Neuronal stem cell (in vitro differentiated cells): ENCODE data around the gene ENOX1.

Source experiments
- DNase-seq: peaks from one replicate; pipeline ENCODE4 v3.0.0-alpha.2; 2013; ENCODE audit warnings: low spot score
- H2AFZ ChIP-seq: one replicate; pipeline ENCODE4 v1.6.1; 2013; ENCODE audit warnings: mild to moderate bottlenecking, low read length, inconsistent platforms
- H2AK5ac ChIP-seq: 2 replicates; pipeline ENCODE4 v1.6.1; 2013; ENCODE audit warnings: low read depth, mild to moderate bottlenecking, inconsistent platforms, low read length, moderate library complexity, mixed read lengths
- H2BK120ac ChIP-seq: 2 replicates; pipeline ENCODE4 v1.6.1; 2013; ENCODE audit warnings: low read depth, mild to moderate bottlenecking, inconsistent platforms, low read length, moderate library complexity, mixed read lengths
- H2BK12ac ChIP-seq: one replicate; pipeline ENCODE4 v1.6.1; 2013; ENCODE audit warnings: low read length, inconsistent platforms
- H2BK15ac ChIP-seq: 2 replicates; pipeline ENCODE4 v1.6.1; 2013; ENCODE audit warnings: mild to moderate bottlenecking, low read length, inconsistent platforms, mixed read lengths
- H2BK5ac ChIP-seq: one replicate; pipeline ENCODE4 v1.6.1; 2013; ENCODE audit warnings: inconsistent platforms, mild to moderate bottlenecking, low read length, moderate library complexity
- H3K14ac ChIP-seq: one replicate; pipeline ENCODE4 v1.6.1; 2013; ENCODE audit warnings: low read length, inconsistent platforms
- H3K18ac ChIP-seq: 2 replicates; pipeline ENCODE4 v1.6.1; 2013; ENCODE audit warnings: low read length, inconsistent platforms
- H3K23ac ChIP-seq: 2 replicates; pipeline ENCODE4 v1.6.1; 2013; ENCODE audit warnings: low read depth, mild to moderate bottlenecking, mixed read lengths, low read length, inconsistent platforms; ENCODE audit not compliant: poor library complexity
- H3K27ac ChIP-seq: replicated peaks from 3 replicates; pipeline ENCODE4 v1.5.1; 2013; ENCODE audit warnings: low read length, inconsistent platforms
- H3K27me3 ChIP-seq, 3 experiments: 2 replicates each; pipeline ENCODE4 v1.6.1; 2013; ENCODE audit warnings: low read length in 3 of 3, mild to moderate bottlenecking in 2 of 3, inconsistent platforms in 1 of 3, low read depth in 1 of 3, mixed read lengths in 1 of 3, moderate library complexity in 1 of 3; ENCODE audit not compliant: control insufficient read depth in 3 of 3, insufficient read depth in 3 of 3
- H3K36me3 ChIP-seq, 2 donors: replicated peaks in 1 of 2; 2 replicates each; pipeline ENCODE4 v1.6.1; 2013; ENCODE audit warnings: low read length in 2 of 2; ENCODE audit not compliant: control insufficient read depth in 2 of 2, insufficient read depth in 2 of 2
- H3K4ac ChIP-seq: 2 replicates; pipeline ENCODE4 v1.6.1; 2013; ENCODE audit warnings: inconsistent platforms, mild to moderate bottlenecking, low read length, moderate library complexity
- H3K4me1 ChIP-seq, 2 donors: 1 replicate in 1 of 2; 2 replicates in 1 of 2; pipeline ENCODE4 v1.6.1; 2013; ENCODE audit warnings: low read length in 2 of 2, low read depth in 1 of 2; ENCODE audit not compliant: control insufficient read depth in 2 of 2, insufficient read depth in 1 of 2
- H3K4me2 ChIP-seq: one replicate; pipeline ENCODE4 v1.6.1; 2013; ENCODE audit warnings: mild to moderate bottlenecking, low read length, inconsistent platforms; ENCODE audit not compliant: insufficient read depth, poor library complexity, severe bottlenecking
- H3K4me3 ChIP-seq, 2 donors: 2 replicates each; pipeline ENCODE4 v1.5.1; 2013; ENCODE audit warnings: low read length in 2 of 2, mild to moderate bottlenecking in 2 of 2, inconsistent platforms in 1 of 2, moderate library complexity in 1 of 2
- H3K79me1 ChIP-seq: one replicate; pipeline ENCODE4 v1.6.1; 2013; ENCODE audit warnings: low read depth, mild to moderate bottlenecking, inconsistent platforms, low read length, moderate library complexity
- H3K9ac ChIP-seq: one replicate; pipeline ENCODE4 v1.6.1; 2013; ENCODE audit warnings: mild to moderate bottlenecking, low read depth, low read length, inconsistent platforms; ENCODE audit not compliant: poor library complexity
- H3K9me3 ChIP-seq, 2 donors: replicated peaks in 1 of 2; 2 replicates each; pipeline versions ENCODE3 to v1.6.1; 2013; ENCODE audit warnings: low read length in 2 of 2, mild to moderate bottlenecking in 2 of 2, inconsistent platforms in 1 of 2, low read depth in 1 of 2, mixed read lengths in 1 of 2, moderate library complexity in 1 of 2; ENCODE audit not compliant: control insufficient read depth in 2 of 2, insufficient read depth in 1 of 2
- H4K8ac ChIP-seq: one replicate; pipeline ENCODE4 v1.6.1; 2013; ENCODE audit warnings: low read depth, mild to moderate bottlenecking, inconsistent platforms, low read length, moderate library complexity
- H4K91ac ChIP-seq: one replicate; pipeline ENCODE4 v1.6.1; 2013; ENCODE audit warnings: low read length, low read depth, mild to moderate bottlenecking, inconsistent platforms; ENCODE audit not compliant: poor library complexity
- WGBS, 2 donors: extraction: QIAGEN DNeasy Blood & Tissue Kit; methylation state at CpG; one replicate each; pipeline ENCODE4 v1.1.7; 2013; ENCODE audit warnings: missing lambda C conversion rate in 2 of 2, mixed read lengths in 1 of 2; ENCODE audit not compliant: insufficient read length in 2 of 2, insufficient replicate concordance in 1 of 2; ENCODE audit errors: extremely low coverage in 2 of 2; 5-methylcytosine and 5-hydroxymethylcytosine counted together

The ENOX1 gene

DNA sequence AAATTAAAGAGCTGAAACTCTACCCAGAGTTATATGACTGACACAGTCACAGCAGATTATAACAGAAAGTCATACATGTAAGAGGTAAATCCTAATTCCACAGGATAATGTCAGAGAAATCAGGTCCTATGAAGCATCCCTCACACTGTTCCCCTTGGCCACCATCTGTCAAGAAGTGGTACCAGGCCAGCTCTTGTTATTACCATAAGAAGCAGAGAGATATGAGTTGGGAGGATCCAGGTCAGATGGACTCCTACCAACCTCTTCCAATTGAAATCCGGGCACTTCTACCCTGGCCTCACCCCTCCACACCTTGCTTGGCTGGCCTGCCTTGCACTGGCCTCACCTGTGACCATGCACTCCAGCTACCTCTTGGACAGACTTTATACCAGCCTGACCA lies 410.2 kb downstream of the ENOX1 start:
- no peak overlapping the region for H3K27ac ChIP-seq
- H3K4me3 ChIP-seq = no peak overlapping the region
- no peaks in the 10 kb centered on the region for H3K36me3 ChIP-seq
- no peak overlapping the region for H3K23ac ChIP-seq
- no peak overlapping the region for H2BK15ac ChIP-seq
- no peak for DNase-seq
- no CpG with 5 or more reads among the region's 1 CpG for WGBS, 2 donors
- no peaks in the 10 kb centered on the region for H3K9me3 ChIP-seq
- no peaks in the 10 kb centered on the region for H3K4me1 ChIP-seq
- no peaks in the 10 kb centered on the region for H3K79me1 ChIP-seq
- no peak overlapping the region for H4K8ac ChIP-seq
- H3K27me3 ChIP-seq = no peaks in the 10 kb centered on the region
- no peak overlapping the region for H2AFZ ChIP-seq
- no peak overlapping the region for H3K14ac ChIP-seq
- H3K4me2 ChIP-seq = no peak overlapping the region
- no peak overlapping the region for H2BK120ac ChIP-seq
- no peak overlapping the region for H2BK5ac ChIP-seq
- no peak overlapping the region for H3K18ac ChIP-seq
- H3K9ac ChIP-seq = no peak overlapping the region
- H2AK5ac ChIP-seq = no peak overlapping the region
- no peak overlapping the region for H2BK12ac ChIP-seq
- H4K91ac ChIP-seq = no peak overlapping the region
- H3K4ac ChIP-seq = no peak overlapping the region

DNA sequence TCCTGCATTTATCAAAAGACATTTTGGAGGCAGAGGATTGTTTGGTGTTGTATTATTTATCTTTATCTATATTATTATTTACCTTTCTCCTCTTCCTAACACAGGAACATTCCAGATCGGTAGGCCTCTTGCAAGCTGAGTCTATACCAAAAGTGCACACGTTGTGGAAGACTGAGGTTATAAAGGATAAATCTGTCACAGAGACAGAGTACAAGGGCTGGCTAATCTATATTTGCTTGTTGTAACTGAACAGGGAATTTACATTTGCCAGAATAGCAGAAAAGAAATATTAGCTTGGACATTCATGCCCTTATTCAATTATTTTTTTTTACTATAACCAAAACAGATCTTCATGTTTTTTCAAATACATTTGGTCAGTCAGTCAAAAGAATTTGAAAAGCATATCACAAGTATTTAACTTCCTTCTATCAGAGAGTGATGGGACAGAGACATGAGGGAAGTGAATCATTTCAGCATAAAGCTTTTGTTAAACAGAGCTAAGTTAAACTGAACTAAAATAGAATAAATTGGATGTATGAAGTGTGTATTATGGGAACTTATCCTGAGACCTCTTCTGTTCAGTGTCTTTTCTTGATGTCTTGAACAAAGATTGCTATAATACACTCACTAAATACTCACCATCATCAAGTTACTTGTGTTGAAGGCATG lies 410.8 kb downstream of the ENOX1 start:
- Histone ChIP-seq H3K4ac (no peak overlapping the region), H2BK15ac (no peak overlapping the region)

DNA sequence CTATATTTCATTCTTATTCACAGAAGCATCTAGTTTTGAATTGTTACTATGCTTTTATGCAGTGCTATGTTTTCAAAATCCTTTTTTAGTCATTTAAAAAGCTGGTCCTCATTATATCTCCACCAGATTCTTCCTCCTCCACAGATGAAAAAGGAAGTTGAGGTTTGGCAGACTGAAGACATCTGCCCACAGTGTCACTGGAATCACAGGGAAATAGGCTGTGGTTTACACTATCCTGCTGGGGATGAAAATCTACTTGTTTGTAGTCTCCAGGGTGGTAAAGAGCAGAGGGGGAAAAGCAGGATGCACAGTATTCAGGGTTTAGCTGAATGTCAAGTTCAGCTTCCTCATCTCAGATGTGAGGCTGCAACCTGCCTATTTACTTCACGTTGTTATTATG lies 412.2 kb downstream of the ENOX1 start:
- no peak overlapping the region for H2BK120ac ChIP-seq
- H3K14ac ChIP-seq = no peak overlapping the region
- H2BK5ac ChIP-seq = no peak overlapping the region
- H3K27me3 ChIP-seq = no peaks in the 10 kb centered on the region
- H3K18ac ChIP-seq = no peak overlapping the region
- H3K4me2 ChIP-seq = no peak overlapping the region
- no peaks in the 10 kb centered on the region for H3K9me3 ChIP-seq
- H4K8ac ChIP-seq = no peak overlapping the region
- no peak overlapping the region for H2BK15ac ChIP-seq
- no peaks in the 10 kb centered on the region for H3K36me3 ChIP-seq
- H3K23ac ChIP-seq = no peak overlapping the region
- no peak overlapping the region for H3K4me3 ChIP-seq
- H3K79me1 ChIP-seq = no peaks in the 10 kb centered on the region
- no CpG with 5 or more reads among the region's 1 CpG for whole genome bisulfite sequencing, 2 donors
- no peak overlapping the region for H2AFZ ChIP-seq
- H4K91ac ChIP-seq = no peak overlapping the region
- H2BK12ac ChIP-seq = no peak overlapping the region
- no peaks in the 10 kb centered on the region for H3K4me1 ChIP-seq
- H2AK5ac ChIP-seq = no peak overlapping the region
- no peak overlapping the region for H3K27ac ChIP-seq
- DNase-seq = no peak
- no peak overlapping the region for H3K4ac ChIP-seq
- H3K9ac ChIP-seq = no peak overlapping the region

More for the DNA sequence above, 410.8 kb downstream of the ENOX1 start:
- H3K9ac ChIP-seq = no peak overlapping the region
- H3K4me3 ChIP-seq = no peak overlapping the region
- no peak overlapping the region for H3K23ac ChIP-seq
- no peak overlapping the region for H3K4me2 ChIP-seq
- H3K27ac ChIP-seq = no peak overlapping the region
- H2BK12ac ChIP-seq = no peak overlapping the region
- H3K4me1 ChIP-seq = no peaks in the 10 kb centered on the region
- no peak overlapping the region for H2BK5ac ChIP-seq
- H3K14ac ChIP-seq = no peak overlapping the region
- no peaks in the 10 kb centered on the region for H3K27me3 ChIP-seq
- DNase-seq = no peak
- no CpG with 5 or more reads among the region's 2 CpGs for WGBS, 2 donors
- no peak overlapping the region for H2AFZ ChIP-seq
- no peak overlapping the region for H2BK120ac ChIP-seq
- no peaks in the 10 kb centered on the region for H3K36me3 ChIP-seq
- H4K8ac ChIP-seq = no peak overlapping the region
- no peak overlapping the region for H4K91ac ChIP-seq
- no peaks in the 10 kb centered on the region for H3K79me1 ChIP-seq
- no peaks in the 10 kb centered on the region for H3K9me3 ChIP-seq
- H2AK5ac ChIP-seq = no peak overlapping the region
- H3K18ac ChIP-seq = no peak overlapping the region

DNA sequence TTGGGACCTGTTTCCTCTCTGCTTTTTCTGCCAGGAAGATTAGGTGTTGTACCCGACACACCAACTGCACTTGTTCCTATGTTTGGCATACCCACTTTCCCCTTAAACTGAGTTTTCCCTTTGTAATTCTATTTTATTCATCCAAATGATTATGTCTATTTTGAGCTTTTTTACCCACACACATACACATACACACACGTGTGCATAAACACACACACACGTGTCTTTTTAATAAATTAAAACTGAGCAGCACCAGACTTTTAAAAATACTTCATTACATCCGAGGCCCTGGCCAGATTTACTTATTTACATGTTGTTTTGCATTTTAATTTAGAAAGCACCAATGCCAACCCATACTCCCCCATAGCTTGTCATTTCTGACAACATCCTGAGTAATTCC lies 413.4 kb downstream of the ENOX1 start:
- Histone ChIP-seq H3K4me3 (no peak overlapping the region), H2BK15ac (no peak overlapping the region), H2AK5ac (no peak overlapping the region), H3K18ac (no peak overlapping the region), H3K9me3 (no peaks in the 10 kb centered on the region), H3K9ac (no peak overlapping the region), H3K4me2 (no peak overlapping the region), H3K79me1 (no peaks in the 10 kb centered on the region), H2BK5ac (no peak overlapping the region), H4K8ac (no peak overlapping the region), H3K23ac (no peak overlapping the region), H2AFZ (no peak overlapping the region), H2BK120ac (no peak overlapping the region), H3K27ac (no peak overlapping the region), H3K36me3 (no peaks in the 10 kb centered on the region), H2BK12ac (no peak overlapping the region), H4K91ac (no peak overlapping the region), H3K4me1 (no peaks in the 10 kb centered on the region), H3K27me3 (no peaks in the 10 kb centered on the region), H3K14ac (no peak overlapping the region), H3K4ac (no peak overlapping the region)
- no peak for DNase-seq
- WGBS, 2 donors = no CpG with 5 or more reads among the region's 4 CpGs
